Right atrium auricular region (tissue), 2 donors: ENCODE data around the gene USP50. TPM values are rescaled to one million over a fixed set of nuclear protein-coding genes. Genes with fewer than 3 reads are reported as not detected.

ENCODE experiments used
- DNase-seq: peaks from one replicate; pipeline ENCODE4 v3.0.0-alpha.2; 2019; ENCODE audit warnings: low spot score
- H3K27ac ChIP-seq, 2 donors: fragments of 200-600 bp; sonication (generic); 1 replicate in 1 of 2; 2 replicates in 1 of 2; pipeline ENCODE4 v1.5.1; 2016 to 2019
- H3K27me3 ChIP-seq, 2 donors: fragments of 200-600 bp; sonication (generic); one replicate each; pipeline versions ENCODE4 v1.5.1 to v1.6.0; 2017 to 2019
- H3K36me3 ChIP-seq: fragments of 200-600 bp; sonication (generic); one replicate; pipeline ENCODE4 v1.5.1; 2016
- H3K4me1 ChIP-seq, 2 donors: fragments of 200-600 bp; sonication (generic); one replicate each; pipeline versions ENCODE4 v1.5.1 to v1.6.0; 2017 to 2019
- H3K4me3 ChIP-seq, 2 donors: fragments of 200-600 bp; sonication (generic); 1 replicate in 1 of 2; 2 replicates in 1 of 2; pipeline ENCODE4 v1.5.1; 2017 to 2019; ENCODE audit warnings: mild to moderate bottlenecking in 1 of 2, moderate library complexity in 1 of 2
- H3K9me3 ChIP-seq, 2 donors: fragments of 200-600 bp; sonication (generic); one replicate each; pipeline ENCODE4 v1.5.1; 2019
- total RNA-seq, 2 donors: library from RNA; depleted of rRNA; stranded (reverse); fragments of >200 nt; gene quantifications; one replicate each; pipeline ENCODE4 v1.1.0, GENCODE V29; 2016
- TF ChIP-seq, protein P1 (sequence below), 2 donors: fragments of 200-600 bp; sonication (generic); IDR thresholded peaks; one replicate each; pipeline ENCODE4 v1.5.1; 2019; ENCODE audit warnings: antibody characterized with exemption in 2 of 2

USP50 gene
- total RNA-seq, 2 donors from 2014 or later = not detected

DNA sequence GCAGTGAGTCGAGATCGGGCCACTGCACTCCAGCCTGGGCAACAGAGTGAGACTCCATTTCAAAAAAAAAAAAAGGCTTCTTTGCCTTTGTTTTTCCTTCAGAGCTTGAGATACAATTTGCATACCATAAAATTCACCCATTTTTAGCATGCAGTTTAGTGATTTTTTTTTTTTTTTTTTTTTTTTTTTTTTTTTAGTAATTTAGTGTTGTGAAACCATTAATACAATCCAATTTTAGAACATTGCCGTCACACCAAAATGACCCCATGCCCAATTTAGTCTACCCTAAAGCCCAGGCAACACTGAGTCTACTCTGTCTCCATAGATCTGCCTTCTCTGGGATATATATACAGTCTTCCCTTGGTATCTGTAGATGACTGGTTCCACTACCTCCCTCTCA, 61.1 kb downstream of the USP50 start:
- TF ChIP-seq, protein P1, sequence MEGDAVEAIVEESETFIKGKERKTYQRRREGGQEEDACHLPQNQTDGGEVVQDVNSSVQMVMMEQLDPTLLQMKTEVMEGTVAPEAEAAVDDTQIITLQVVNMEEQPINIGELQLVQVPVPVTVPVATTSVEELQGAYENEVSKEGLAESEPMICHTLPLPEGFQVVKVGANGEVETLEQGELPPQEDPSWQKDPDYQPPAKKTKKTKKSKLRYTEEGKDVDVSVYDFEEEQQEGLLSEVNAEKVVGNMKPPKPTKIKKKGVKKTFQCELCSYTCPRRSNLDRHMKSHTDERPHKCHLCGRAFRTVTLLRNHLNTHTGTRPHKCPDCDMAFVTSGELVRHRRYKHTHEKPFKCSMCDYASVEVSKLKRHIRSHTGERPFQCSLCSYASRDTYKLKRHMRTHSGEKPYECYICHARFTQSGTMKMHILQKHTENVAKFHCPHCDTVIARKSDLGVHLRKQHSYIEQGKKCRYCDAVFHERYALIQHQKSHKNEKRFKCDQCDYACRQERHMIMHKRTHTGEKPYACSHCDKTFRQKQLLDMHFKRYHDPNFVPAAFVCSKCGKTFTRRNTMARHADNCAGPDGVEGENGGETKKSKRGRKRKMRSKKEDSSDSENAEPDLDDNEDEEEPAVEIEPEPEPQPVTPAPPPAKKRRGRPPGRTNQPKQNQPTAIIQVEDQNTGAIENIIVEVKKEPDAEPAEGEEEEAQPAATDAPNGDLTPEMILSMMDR (IDR thresholded peaks at IDR 0.05) = no peak
- Histone ChIP-seq H3K27ac (no peak overlapping the region), H3K27me3 (no peaks in the 10 kb centered on the region), H3K4me1 (no peaks in the 10 kb centered on the region), H3K9me3 (no peaks in the 10 kb centered on the region), H3K4me3 (no peak overlapping the region), H3K36me3 (peaks cover 60% of the 10 kb centered on the region)
- no peak for DNase-seq

DNA sequence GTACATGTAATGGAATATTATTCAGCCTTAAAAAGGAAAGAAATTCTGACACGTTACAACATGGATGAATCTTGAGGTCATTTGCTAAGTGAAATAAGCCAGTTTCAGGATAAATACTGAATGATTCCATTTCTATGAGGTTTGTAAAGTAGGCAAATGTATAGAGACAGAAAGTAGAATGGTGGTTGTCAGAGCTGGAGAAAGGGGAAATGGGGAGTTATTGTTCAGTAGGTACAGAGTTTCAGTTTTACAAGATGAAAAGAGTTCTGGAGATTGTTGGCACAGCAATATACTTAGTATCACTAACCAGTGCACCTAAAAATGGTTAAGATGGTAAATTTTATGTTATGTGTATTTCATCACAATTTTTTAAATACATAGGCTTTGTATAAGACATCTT, 61.7 kb downstream of the USP50 start:
- H3K9me3 ChIP-seq = no peaks in the 10 kb centered on the region
- TF ChIP-seq, protein P1 (IDR thresholded peaks at IDR 0.05) = no peak
- DNase-seq = no peak
- H3K4me3 ChIP-seq = no peak overlapping the region
- H3K27ac ChIP-seq = no peak overlapping the region
- H3K27me3 ChIP-seq = no peaks in the 10 kb centered on the region
- no peaks in the 10 kb centered on the region for H3K4me1 ChIP-seq
- peaks cover 59% of the 10 kb centered on the region for H3K36me3 ChIP-seq

DNA sequence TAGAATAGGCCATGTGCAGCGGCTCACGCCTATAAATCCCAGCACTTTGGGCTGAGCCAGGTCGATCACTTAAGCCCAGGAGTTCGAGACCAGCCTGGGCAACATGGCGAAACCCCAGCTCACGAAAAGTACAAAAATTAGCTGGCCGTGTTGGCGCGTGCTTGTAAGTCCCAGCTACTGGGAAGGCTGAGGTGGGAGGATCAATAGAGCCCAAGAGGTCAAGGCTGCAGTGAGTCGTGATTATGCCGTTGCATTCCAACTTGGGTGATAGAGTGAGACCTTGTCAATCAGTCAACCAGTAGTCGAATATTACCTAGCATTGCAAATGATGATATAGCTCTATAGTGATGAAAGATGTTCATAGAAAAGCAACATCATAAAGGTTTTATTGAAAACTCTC, 70.3 kb downstream of the USP50 start:
- no peaks in the 10 kb centered on the region for H3K27me3 ChIP-seq
- no peak overlapping the region for H3K4me3 ChIP-seq
- no peak for DNase-seq
- TF ChIP-seq, protein P1 (IDR thresholded peaks at IDR 0.05) = no peak
- no peak overlapping the region for H3K27ac ChIP-seq
- H3K4me1 ChIP-seq = no peaks in the 10 kb centered on the region
- H3K9me3 ChIP-seq = no peaks in the 10 kb centered on the region
- H3K36me3 ChIP-seq = peaks cover 50% of the 10 kb centered on the region

DNA sequence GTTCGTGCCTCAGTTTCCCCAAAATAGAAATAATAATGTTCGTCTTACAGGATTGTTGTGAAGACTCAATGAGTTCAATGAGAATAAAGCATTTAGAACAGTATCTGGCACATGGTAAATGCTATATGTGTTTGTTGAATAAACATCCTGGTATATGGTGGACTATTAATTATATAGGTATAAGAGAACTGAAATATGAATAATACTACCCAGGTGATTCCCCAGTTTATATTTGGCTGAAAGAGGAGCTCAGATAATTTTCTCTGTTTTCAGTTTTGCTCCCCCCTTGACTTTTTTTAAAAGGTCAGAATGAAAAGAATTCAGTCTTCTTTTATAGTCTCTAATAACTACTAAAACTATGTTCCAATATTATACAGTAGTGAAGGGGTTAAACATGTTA, 75.4 kb downstream of the USP50 start:
- Histone ChIP-seq H3K27ac (no peak overlapping the region), H3K27me3 (no peaks in the 10 kb centered on the region), H3K36me3 (peaks cover 29% of the 10 kb centered on the region), H3K4me1 (no peaks in the 10 kb centered on the region), H3K9me3 (no peaks in the 10 kb centered on the region), H3K4me3 (no peak overlapping the region)
- TF ChIP-seq, protein P1 (IDR thresholded peaks at IDR 0.05) = no peak
- no peak for DNase-seq

DNA sequence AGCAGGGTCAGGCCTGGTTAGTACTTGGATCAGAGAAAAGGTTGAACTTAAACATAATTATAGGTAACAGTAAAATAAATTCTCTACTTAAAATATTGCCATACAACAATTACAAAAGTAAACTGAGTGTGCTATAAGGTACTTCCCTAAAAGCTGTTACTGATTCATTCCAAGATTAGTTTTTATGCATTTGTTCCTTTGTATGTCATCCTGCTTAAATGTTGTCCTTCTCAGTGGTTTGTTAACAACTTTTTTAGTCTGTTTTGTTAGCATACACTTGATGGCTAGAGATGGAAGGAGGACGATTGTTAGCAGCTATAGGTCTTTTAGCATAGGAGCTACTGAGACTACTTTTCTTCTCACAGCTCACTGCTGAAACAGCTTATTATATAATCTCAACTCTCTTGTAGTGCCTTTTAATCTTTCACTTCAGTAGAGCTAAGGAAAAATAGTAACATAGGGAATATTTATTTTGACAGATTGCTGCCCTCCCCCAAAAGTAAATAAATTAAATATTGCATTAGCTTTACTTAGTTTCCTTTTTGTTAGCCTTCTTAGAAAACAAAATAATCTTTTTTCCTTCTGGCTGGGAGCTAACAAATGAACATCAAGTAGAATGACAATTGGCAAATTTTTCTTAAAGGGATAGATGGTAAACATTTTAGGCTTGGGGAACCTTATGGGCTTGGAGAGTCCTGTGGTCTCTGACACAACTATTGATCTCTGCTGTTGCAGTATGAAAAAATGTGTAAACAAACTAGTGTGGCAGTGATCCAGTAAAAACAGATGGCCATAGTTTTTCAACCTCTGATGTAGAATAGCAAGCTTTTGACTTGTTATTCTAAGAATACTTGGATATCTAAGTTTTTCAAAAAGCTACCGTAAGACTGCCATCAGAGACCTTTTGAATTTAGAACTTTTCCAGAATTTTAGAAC, 82.8 kb downstream of the USP50 start:
- TF ChIP-seq, protein P1 (IDR thresholded peaks at IDR 0.05) = no peak
- H3K36me3 ChIP-seq = peaks cover 41% of the 10 kb centered on the region

More for the DNA sequence above, 82.8 kb downstream of the USP50 start:
- DNase-seq = no peak
- Histone ChIP-seq H3K27ac (no peak overlapping the region), H3K9me3 (no peaks in the 10 kb centered on the region), H3K27me3 (no peaks in the 10 kb centered on the region), H3K4me3 (no peak overlapping the region), H3K4me1 (no peaks in the 10 kb centered on the region)
